Stimulated activated CD4-positive, alpha-beta T cell treated with anti-CD3 and anti-CD28 coated beads, Interleukin-4, amount 100 ng/mL, for 48 hours (primary cell): ENCODE data around the gene TBC1D3.
"Not testable (repeated sequence)": the region's sequence is repeated elsewhere in the genome, so short reads cannot be mapped to it uniquely, and the experiment has no call there.

Experiments
- DNase-seq, 2 donors: peaks; one replicate each; pipeline ENCODE4 v3.0.0-alpha.2; 2020; ENCODE audit warnings: low read depth in 2 of 2

Gene TBC1D3

DNA sequence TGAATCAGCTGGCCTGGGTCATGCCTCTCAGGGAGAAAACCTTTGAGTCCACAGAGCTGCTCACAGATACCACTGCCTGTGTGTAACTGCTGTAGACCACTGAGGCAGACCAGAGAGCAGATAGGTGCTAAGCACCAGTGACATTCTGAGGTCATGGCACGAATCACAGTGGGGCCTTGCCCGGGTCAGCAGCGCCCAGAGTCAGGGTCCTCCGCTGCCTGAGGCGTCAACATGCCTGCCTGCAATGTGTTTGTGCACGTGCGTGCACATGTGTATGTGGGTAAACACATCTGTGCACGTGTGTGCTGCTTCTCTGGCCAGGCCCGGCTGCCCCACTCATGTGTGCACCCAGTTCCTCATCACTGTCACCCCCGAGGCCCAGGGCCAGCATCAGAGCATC lies at the start of gene TBC1D3:
Gene TBC1D3 (minus strand): TSS at position 101 of the 400 bp plus-strand sequence. CDS start 1,526 bp downstream, outside the sequence.
- DNase-seq = not testable (repeated sequence)

DNA sequence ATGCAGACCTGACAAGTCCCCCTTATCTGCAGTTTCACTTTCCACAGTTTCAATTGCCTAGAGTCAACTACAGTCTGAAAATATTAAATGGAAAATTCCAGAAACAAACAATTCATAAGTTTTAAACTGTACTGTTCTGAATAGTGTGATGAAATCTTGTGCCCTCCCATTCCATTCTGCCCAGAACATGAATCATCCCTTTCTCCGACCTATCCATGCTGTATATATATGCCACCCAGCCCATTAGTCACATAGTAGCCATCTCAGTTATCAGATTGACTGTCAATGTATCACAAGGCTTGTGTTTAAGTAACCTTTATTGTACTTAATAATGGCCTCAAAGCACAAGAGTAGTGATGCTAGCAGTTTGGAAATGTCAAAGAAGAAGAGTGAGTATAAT lies 40.4 kb upstream of the TBC1D3 start:
- not testable (repeated sequence) for DNase-seq

DNA sequence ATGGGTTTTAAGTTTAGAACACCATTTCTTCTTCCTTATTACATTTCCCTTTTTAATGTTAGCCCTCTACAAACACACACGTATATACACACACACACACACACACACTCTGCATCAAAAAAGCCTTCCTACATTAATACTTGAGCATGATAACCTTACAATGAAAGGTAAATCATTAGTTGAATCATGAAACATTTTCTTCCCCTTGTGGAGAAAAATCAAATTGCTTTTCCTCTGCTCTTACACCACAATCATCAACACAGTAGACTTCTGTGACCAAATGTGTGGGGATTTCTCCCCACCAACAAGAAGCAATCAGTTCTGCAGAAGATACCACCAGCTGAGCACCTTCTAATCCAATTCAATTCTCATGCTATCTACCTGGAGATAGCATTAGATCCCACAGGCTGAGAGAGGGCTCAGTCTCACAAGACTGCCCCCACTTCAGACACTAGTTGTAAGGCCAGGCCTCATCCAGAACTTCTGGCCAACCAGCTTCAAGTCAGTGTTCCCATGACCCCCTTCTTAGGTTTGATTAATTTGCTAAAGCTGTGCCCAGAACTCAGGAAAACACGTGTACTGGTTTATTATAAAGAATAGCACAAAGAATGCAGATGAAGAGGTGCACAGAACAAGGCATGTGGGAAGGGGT lies 33.6 kb upstream of the TBC1D3 start:
- not testable (repeated sequence) for DNase-seq

- DNase-seq = not testable (repeated sequence)
These were observed 28.5 kb upstream of the TBC1D3 start for GRCh38 chr17:38220867-38221266.

GRCh38 chr17:38200271-38200670 lies 7.9 kb upstream of the TBC1D3 start:
- not testable (repeated sequence) for DNase-seq

DNA sequence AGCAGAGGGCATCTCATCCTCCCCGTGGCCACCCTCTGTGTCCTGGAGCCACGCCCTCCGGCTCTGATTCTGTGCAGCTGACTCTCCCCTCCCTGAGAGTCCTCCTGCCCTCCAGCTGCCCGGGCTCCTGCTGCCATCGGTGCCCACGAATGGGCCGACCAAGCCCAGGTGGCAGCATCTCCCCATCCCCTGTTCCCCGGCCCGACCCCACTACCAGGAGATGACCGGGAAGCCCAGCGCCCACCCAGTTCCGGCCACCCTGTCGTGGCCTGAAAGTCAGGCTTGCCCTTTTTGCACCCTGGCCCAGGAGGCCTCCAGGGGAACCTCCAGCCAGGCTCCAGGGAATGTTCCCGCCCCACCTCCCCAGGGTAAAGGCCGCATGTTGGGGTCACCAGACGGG lies 57.5 kb downstream of the TBC1D3 start:
- DNase-seq = not testable (repeated sequence)
